ENCODE results near the gene MUTYH. TPM values are rescaled to one million over a fixed set of nuclear protein-coding genes. Genes with fewer than 3 reads are reported as not detected.

The MUTYH gene
- total RNA-seq, 2 donors from 2014 or later, result 17.0 to 65.0 TPM

- Histone ChIP-seq H3K9me3 (no peaks in the 10 kb centered on the region), H3K27me3 (no peaks in the 10 kb centered on the region), H3K4me1 (peaks cover 8% of the 10 kb centered on the region), H3K4me3 (peak overlapping the region; percentile 65), H3K27ac (peak overlapping the region; percentile 92), H3K36me3 (no peaks in the 10 kb centered on the region), H3K9ac (ENCODE audit: low read depth in 2 of 2, low read length in 2 of 2) (peak overlapping the region; percentile 77 to 79)
- peak; percentile 55 for DNase-seq
- intact Hi-C loops (cut with DNase I), result loop anchor here (10.0 kb wide), 1 partner anchor 470 kb away; no protein-coding TSS in a partner anchor
- no peak for TF ChIP-seq CTCF (IDR thresholded peaks at IDR 0.05)
These were observed 35.7 kb downstream of the MUTYH start for GRCh38 chr1:45304311-45305081.

- TF ChIP-seq CTCF (IDR thresholded peaks at IDR 0.05), result peak; percentile 52
- DNase-seq, result peak; percentile 99
- Histone ChIP-seq H3K27me3 (no peaks in the 10 kb centered on the region), H3K36me3 (no peaks in the 10 kb centered on the region), H3K4me1 (peaks cover 8% of the 10 kb centered on the region), H3K4me3 (peak overlapping the region; percentile 65), H3K9me3 (no peaks in the 10 kb centered on the region), H3K27ac (peak overlapping the region; percentile 92), H3K9ac (ENCODE audit: low read depth in 2 of 2, low read length in 2 of 2) (peak overlapping the region; percentile 77 to 79)
- intact Hi-C loops (cut with DNase I), result loop anchor here (10.0 kb wide), 1 partner anchor 469 kb away; no protein-coding TSS in a partner anchor
These were observed 36.5 kb downstream of the MUTYH start for GRCh38 chr1:45303520-45304310.

- intact Hi-C loops (cut with DNase I), result loop anchor here (10.0 kb wide), 1 partner anchor 468 kb away; no protein-coding TSS in a partner anchor
- H3K27ac ChIP-seq, result peak overlapping the region; percentile 92
- DNase-seq, result no peak
These were observed 37.6 kb downstream of the MUTYH start for GRCh38 chr1:45302505-45303150.

GRCh38 chr1:45300669-45300997 is 39.6 kb downstream of the MUTYH start:
- no peak for TF ChIP-seq CTCF (IDR thresholded peaks at IDR 0.05)
- no peak for DNase-seq
- H3K4me3 ChIP-seq, result no peak overlapping the region
- no peak overlapping the region for H3K27ac ChIP-seq
- H3K9ac ChIP-seq (ENCODE audit: low read depth in 2 of 2, low read length in 2 of 2), result no peak overlapping the region
- H3K4me1 ChIP-seq, result peaks cover 8% of the 10 kb centered on the region
- H3K9me3 ChIP-seq, result no peaks in the 10 kb centered on the region
- no peaks in the 10 kb centered on the region for H3K27me3 ChIP-seq
- intact Hi-C loops (cut with DNase I), result loop anchor here (2.0 to 10.0 kb wide), 2 partner anchors 284 to 466 kb away; no protein-coding TSS in a partner anchor
- no peaks in the 10 kb centered on the region for H3K36me3 ChIP-seq

More at GRCh38 chr1:45302505-45303150, 37.6 kb downstream of the MUTYH start:
- Histone ChIP-seq H3K4me1 (peaks cover 8% of the 10 kb centered on the region), H3K9ac (ENCODE audit: low read depth in 2 of 2, low read length in 2 of 2) (no peak overlapping the region), H3K4me3 (peak overlapping the region; percentile 65), H3K27me3 (no peaks in the 10 kb centered on the region), H3K9me3 (no peaks in the 10 kb centered on the region), H3K36me3 (no peaks in the 10 kb centered on the region)
- TF ChIP-seq CTCF (IDR thresholded peaks at IDR 0.05), result no peak
